GM18519 (cell line): ENCODE results near the gene ATL3.
"Not testable (repeated sequence)": the region's sequence is repeated elsewhere in the genome, so short reads cannot be mapped to it uniquely, and the experiment has no call there.

Experiments
- ATAC-seq: cut with Tn5 transposase; IDR thresholded peaks from one replicate; pipeline ENCODE4 v1.9.1; 2021; ENCODE audit warnings: mild to moderate bottlenecking, moderate library complexity; ENCODE audit not compliant: unreplicated experiment, low FRiP score

ATL3 gene

DNA sequence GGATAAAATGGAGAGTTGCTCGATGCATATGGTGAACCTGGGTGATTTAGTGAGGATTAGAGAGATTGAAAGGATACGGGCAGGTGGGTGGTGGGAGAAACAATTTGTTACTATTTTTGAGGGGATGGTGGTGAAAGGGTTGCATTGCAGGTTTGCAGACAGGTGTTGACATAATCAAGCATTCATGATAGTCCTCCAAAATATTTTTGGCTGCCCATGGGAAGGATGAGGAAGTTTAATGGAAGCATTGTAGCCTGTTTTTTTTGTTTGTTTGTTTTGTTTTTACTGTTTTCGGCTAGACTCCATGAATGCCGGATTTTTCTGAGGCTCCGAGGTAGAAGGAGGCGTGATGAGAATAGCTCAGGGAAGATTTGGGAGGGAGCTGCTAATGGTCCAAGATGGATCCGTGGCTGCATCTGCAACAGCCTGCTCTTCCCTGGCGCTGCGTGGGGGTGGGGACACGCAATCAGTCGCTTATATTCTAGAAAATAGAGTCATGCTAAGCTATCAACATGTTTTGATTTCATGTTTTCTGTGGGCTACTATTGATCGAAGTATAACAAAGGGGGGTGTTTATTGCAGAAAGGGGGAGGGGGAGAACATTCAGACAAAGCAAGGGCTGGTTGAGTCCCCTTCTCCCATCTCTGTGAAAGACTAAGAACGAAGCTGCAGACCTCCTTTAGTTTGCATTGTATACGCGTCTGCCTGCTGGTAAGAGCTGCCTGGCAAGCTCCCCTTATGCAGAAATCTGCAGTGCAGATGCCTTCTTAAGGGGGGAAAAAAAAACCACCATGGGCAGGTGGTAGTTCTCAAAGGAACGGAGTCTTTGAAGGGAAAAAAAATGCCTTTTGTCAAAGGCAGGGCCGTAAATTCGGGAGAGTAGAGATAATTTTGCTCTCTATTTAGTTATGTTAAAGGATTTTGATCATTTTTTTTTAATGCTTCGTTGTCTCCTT, 11.2 kb upstream of the ATL3 start:
- no peak for ATAC-seq

DNA sequence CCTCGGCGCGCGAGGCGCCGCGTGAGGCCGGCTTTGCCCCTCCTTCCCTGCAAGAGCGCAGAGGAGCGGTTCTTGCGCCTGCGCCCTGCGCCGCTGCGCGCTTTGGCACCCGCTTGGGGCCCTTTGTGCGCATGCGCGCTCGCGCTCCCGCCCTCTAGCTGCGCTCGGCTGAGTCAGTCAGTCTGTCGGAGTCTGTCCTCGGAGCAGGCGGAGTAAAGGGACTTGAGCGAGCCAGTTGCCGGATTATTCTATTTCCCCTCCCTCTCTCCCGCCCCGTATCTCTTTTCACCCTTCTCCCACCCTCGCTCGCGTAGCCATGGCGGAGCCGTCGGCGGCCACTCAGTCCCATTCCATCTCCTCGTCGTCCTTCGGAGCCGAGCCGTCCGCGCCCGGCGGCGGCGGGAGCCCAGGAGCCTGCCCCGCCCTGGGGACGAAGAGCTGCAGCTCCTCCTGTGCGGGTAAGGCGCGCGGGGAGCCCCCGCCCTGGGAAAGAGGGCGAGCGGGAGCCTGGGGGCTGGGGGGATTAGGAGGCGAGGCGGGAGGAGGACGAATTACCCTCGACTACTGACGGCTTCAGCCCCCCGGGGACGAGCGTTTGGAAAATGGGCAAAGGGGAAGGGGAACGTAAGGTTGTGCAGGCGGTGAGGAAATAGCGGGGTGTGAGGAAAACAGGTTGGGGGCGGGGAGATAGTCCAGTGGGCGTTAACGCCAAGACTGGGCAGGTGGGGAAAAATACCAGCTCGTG, 10.3 kb upstream of the ATL3 start, which contains the start of gene RTN3:
Gene RTN3 (plus strand): TSS at position 180 of the 745 bp plus-strand sequence. CDS start 137 bp downstream, at position 317.
- peak; percentile 82 for ATAC-seq

- no peak for ATAC-seq
Observed at GRCh38 chr11:63680834-63681320, 9.7 kb upstream of the ATL3 start.

DNA sequence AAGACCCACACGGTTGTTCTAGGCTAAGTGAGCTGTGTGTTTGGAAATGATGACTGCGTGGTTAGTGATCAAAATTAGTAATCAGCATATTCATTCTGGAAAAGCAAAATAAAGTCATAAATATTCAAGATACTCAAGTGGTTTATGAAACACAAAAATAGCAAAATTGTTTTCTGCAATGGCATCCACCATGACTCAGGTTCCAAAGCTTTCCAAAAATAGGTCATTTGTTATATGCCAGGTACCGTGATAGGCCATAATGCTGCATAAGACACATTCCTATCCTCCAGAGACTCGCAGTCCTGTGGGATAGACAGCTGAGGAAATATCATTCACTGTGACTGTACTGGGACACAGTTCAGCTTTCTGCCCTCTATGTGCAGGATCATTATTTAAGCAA, 2.4 kb upstream of the ATL3 start:
- no peak for ATAC-seq

GRCh38 chr11:63672936-63673539, 1.9 kb upstream of the ATL3 start:
- ATAC-seq: no peak

GRCh38 chr11:63672156-63672463, 934 bp upstream of the ATL3 start:
- no peak for ATAC-seq

DNA sequence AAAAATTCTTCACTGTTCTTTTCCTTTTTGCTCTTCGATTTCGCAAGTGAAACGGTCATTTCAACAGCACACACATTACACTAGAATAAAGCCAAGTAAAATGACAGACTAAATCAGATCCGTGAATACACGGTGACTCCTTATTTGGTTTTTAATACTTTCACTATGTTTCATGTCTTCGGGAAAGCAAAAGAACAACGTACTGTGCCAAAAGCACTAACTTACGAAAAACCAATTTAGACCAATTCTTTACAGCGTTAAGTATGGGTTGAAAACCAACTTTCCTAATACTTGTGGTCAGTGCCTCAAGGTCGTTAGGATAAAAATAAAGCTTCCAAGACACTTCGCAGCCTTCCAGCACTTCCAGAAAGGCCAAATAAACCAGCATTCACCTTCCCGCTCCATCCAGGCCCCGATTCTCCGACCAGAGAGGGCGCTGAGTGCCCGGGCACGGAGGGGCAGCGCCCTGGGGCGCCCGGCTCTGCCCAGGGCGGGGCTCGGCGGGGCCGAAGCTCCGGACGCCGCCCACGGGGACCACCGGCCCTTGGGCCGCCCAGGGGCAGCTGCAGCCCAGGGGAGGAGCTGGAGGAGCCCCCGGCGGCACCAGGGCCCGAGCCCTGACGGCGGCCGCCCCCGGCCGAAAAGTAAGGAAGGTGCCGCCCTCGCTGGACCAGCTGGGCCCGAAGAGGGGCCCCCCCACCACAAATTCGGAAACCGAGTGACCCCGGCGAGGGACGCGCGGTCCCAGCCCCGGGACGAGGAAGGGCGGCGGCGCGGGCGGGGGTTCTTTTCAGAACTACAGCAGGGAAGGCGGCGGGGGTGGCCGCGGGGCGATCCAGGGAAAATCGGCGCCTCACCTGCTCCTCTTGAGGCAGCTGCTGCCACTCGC, 499 bp downstream of the ATL3 start:
- no peak for ATAC-seq

- no peak for ATAC-seq
Observed at GRCh38 chr11:63670096-63670432, 1.1 kb downstream of the ATL3 start.

DNA sequence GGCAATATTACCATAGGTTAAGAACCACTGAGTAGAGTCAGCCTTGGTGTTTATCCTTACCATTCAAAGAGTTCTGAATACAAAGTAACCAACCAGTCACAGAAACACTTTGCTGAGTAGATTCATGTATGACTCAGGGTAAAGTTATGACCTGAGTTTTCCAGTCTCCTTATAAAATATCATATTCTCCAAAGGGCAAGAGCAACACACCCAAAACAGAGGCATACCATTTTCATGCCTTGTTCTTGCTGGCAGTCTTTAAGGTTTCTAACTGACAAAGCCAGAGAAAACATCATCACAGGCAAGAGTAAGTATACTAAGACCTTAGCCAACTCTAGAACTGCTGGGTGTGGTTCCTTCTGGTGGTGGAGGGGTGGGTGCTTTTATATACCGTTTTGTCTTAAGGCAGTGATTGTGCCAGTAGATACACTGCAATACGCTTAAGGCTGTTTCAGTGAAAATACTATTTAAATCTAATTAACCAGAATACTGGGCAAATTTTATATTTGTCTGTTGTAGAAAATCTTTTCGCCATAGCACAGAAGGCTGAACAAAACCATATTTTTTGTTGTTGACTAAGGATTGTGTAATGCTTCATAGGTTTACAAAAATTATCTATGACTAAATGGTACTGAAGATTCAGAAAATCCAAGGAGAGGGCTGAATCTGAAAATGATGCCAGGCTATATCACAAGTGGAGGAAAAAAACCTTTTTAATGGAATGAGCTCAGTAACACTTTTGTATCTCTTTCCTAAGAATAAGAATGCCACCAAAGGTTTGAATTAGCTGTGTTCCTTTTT, 3.0 kb downstream of the ATL3 start:
- no peak for ATAC-seq

DNA sequence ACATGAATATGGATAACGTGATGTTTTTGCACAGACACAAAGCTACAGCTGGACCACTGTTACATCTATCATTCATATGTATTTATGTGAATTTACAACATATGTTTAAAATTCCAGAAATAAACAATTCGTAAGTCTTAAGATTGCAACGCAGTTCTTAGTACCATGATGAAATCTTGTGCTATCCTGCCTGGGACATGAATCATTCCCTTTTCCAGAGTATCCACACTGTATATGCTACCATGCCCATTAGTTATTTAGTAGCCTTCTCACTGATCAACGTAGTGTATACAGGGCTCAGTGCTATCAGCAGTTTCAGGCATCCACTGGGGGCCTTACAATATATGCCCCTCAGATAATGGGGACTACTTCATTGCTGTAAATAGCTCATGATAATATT, 4.3 kb downstream of the ATL3 start:
- ATAC-seq: no peak

GRCh38 chr11:63663809-63664208, 7.4 kb downstream of the ATL3 start:
- no peak for ATAC-seq

- no peak for ATAC-seq
Observed at GRCh38 chr11:63660972-63661371, 10.2 kb downstream of the ATL3 start.

GRCh38 chr11:63652671-63653070, 18.5 kb downstream of the ATL3 start:
- ATAC-seq: no peak

- no peak for ATAC-seq
Observed at GRCh38 chr11:63643205-63643604, 28.0 kb downstream of the ATL3 start.

DNA sequence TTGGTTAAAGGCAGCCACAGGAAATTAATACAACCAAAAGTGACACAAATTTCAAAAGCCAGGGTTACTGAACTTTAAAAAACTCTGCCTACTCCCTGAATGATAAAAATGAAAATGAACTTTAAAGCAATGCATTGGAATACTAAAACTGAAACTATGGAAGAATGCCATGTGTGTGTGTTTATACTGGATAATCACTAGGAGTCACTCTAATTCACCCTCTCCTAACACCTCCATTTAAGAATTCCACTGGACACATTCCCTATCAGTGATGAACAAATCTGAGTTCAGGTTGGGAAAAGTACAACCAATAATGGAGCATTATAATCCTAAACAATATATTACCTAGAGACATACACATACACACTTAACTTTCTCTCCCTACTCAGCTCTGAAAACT, 29.4 kb downstream of the ATL3 start:
- no peak for ATAC-seq

- ATAC-seq: no peak
Observed at GRCh38 chr11:63639199-63639832, 31.9 kb downstream of the ATL3 start.

DNA sequence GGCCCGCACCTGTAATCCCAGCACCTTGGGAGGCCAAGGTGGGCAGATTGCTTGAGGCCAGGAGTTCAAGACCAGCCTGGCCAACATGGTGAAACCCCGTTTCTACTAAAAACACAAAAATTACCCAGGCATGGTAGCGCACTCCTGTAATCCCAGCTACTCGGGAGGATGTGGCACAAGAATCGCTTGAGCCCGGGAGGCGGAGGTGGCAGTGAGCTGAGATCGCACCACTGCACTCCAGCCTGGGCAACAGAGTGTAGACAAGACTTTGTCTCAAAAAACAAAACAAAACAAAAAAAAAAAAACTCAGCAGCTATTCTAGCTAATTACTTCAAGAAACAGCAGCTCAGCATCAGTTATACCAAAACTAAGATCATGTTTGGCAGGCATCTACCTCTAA, 32.7 kb downstream of the ATL3 start:
- not testable (repeated sequence) for ATAC-seq

- no peak for ATAC-seq
Observed at GRCh38 chr11:63635762-63636465, 35.3 kb downstream of the ATL3 start.
